ENCODE measurements around the gene VPS8.
A peak's percentile ranks its signal among the peaks of the same experiment; 100 is the strongest.

VPS8 gene

DNA sequence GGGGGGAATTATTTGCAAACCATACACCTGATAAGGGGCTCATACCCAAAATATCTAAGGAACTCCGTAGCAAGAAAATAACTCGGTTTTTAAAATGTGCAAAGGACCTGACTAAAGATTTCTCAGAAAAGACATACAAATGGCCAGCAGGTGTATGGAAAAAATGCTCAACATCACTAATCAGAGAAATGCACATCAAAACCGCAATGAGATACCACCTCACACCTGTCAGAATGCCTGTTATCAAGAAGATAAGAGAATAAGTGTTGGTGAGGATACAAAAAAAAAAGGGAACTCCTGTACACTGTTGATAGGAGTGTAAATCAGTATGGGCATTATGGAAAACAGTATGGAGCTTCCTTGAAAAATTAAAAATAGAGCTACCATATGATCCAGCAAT, 251.5 kb downstream of the VPS8 start:
- DNase-seq (ENCODE audit: low read depth), result no peak
- Histone ChIP-seq H3K27me3 (replicated peaks; ENCODE audit: control insufficient read depth, insufficient read depth, low read length) (no peaks in the 10 kb centered on the region), H3K9me3 (ENCODE audit: control insufficient read depth, low read length) (peaks cover 4% of the 10 kb centered on the region), H3K4me3 (ENCODE audit: low read length) (no peak overlapping the region), H3K4me1 (ENCODE audit: control insufficient read depth, insufficient read depth, low read length) (no peaks in the 10 kb centered on the region), H3K9ac (ENCODE audit: low read length) (no peak overlapping the region), H3K36me3 (ENCODE audit: control insufficient read depth, insufficient read depth, low read length, severe bottlenecking) (no peaks in the 10 kb centered on the region)

DNA sequence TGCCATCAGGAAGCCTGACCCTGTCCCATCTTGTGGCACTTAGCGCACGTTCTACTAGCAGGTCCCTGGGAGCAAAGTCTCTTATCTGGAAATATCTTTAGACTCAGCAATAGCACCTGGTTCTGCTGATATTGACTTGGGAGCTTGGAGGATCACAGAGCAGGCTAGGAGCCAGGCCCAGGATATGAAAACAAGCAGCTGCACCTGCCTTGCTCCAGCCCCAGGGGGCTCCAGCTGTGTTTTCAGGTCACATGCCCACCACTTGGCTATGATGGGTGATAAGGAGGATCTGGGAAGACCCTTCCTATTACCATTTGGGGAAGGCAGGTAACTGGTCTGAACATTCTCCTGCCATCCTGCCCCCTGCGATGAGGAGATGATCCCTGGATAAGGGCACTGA, 253.1 kb downstream of the VPS8 start:
- Histone ChIP-seq H3K4me1 (ENCODE audit: control insufficient read depth, insufficient read depth, low read length) (no peaks in the 10 kb centered on the region), H3K9ac (ENCODE audit: low read length) (no peak overlapping the region), H3K36me3 (ENCODE audit: control insufficient read depth, insufficient read depth, low read length, severe bottlenecking) (no peaks in the 10 kb centered on the region), H3K9me3 (ENCODE audit: control insufficient read depth, low read length) (peaks cover 4% of the 10 kb centered on the region), H3K4me3 (ENCODE audit: low read length) (no peak overlapping the region), H3K27me3 (replicated peaks; ENCODE audit: control insufficient read depth, insufficient read depth, low read length) (no peaks in the 10 kb centered on the region)
- no peak for DNase-seq (ENCODE audit: low read depth)

DNA sequence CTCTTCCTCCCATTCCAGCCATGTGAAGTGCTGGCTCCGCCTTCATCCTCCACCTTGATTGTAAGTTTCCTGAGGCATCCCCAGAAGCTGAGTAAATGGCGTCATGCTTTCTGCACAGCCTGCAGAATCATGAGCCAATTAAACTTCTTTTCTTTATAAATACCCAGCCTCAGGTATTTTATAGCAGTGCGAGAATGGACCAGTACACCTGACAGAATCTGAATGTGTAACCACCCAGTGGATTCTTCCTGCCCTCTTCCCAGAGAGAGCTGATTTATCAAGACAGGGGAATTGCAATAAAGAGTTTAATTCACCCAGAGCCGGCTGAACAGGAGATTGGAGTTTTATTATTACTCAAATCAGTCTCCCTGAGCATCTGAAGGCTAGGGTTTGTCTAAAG, 254.3 kb downstream of the VPS8 start:
- no peak overlapping the region for H3K9ac ChIP-seq (ENCODE audit: low read length)
- no peaks in the 10 kb centered on the region for H3K27me3 ChIP-seq (replicated peaks; ENCODE audit: control insufficient read depth, insufficient read depth, low read length)
- no peak overlapping the region for H3K4me3 ChIP-seq (ENCODE audit: low read length)
- no peaks in the 10 kb centered on the region for H3K9me3 ChIP-seq (ENCODE audit: control insufficient read depth, low read length)
- DNase-seq (ENCODE audit: low read depth), result no peak
- H3K4me1 ChIP-seq (ENCODE audit: control insufficient read depth, insufficient read depth, low read length), result no peaks in the 10 kb centered on the region
- no peaks in the 10 kb centered on the region for H3K36me3 ChIP-seq (ENCODE audit: control insufficient read depth, insufficient read depth, low read length, severe bottlenecking)

DNA sequence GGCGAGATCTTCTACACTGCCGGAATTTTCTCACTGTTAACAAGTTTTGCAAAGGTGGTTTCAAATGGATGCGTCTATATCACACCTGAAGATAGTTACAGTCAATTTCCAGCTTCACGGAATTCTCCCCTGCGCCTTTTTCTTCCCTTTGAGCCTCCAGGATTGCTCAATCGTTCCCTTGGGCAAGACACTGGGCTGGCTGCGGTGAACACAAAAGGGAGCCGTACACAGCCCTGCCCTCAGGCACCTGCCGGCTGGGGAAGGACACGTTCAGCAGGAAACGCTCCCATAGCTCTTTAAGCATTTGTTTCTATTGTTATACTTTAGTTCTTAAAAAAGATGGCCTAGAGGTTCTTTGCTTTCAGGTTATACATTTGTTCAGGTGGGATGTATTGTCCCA, 255.2 kb downstream of the VPS8 start:
- Histone ChIP-seq H3K27me3 (replicated peaks; ENCODE audit: control insufficient read depth, insufficient read depth, low read length) (no peaks in the 10 kb centered on the region), H3K9me3 (ENCODE audit: control insufficient read depth, low read length) (no peaks in the 10 kb centered on the region), H3K4me1 (ENCODE audit: control insufficient read depth, insufficient read depth, low read length) (no peaks in the 10 kb centered on the region), H3K4me3 (ENCODE audit: low read length) (no peak overlapping the region), H3K36me3 (ENCODE audit: control insufficient read depth, insufficient read depth, low read length, severe bottlenecking) (no peaks in the 10 kb centered on the region), H3K9ac (ENCODE audit: low read length) (no peak overlapping the region)
- no peak for DNase-seq (ENCODE audit: low read depth)

GRCh38 chr3:185069037-185070030, 257.4 kb downstream of the VPS8 start:
- no peak overlapping the region for H3K4me3 ChIP-seq (ENCODE audit: low read length)
- no peak for DNase-seq (ENCODE audit: low read depth)
- H3K36me3 ChIP-seq (ENCODE audit: control insufficient read depth, insufficient read depth, low read length, severe bottlenecking), result no peaks in the 10 kb centered on the region
- H3K4me1 ChIP-seq (ENCODE audit: control insufficient read depth, insufficient read depth, low read length), result no peaks in the 10 kb centered on the region
- H3K27me3 ChIP-seq (replicated peaks; ENCODE audit: control insufficient read depth, insufficient read depth, low read length), result no peaks in the 10 kb centered on the region
- H3K9me3 ChIP-seq (ENCODE audit: control insufficient read depth, low read length), result no peaks in the 10 kb centered on the region
- H3K9ac ChIP-seq (ENCODE audit: low read length), result no peak overlapping the region

- peak; percentile 16 for DNase-seq (ENCODE audit: low read depth)
- no peak overlapping the region for H3K4me3 ChIP-seq (ENCODE audit: low read length)
These were observed 258.7 kb downstream of the VPS8 start for GRCh38 chr3:185070491-185071286.

DNA sequence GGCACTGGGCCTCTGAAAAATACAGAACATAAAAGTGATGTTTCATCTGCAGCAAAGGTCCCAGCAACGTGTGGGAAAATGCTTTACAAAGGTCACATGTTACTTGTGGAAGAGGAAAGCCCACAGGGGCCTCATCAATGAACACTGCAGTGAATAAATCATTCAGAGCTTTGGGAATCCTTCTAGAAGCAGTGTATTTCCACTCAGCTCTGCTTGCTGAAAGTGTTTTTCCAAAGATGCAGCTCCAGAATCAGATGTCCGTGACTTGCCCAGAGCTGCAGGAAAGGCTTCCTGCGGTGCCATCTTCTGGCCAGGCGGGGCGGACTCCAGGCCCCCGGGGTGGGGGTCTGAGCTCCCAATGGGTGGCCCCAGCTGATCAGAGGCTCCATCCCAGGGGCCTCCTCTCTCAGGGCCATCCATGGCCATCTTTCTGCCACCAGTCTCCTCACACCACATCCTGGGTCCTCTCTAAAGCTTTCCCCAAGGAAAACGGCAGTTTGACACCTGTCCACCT, 259.4 kb downstream of the VPS8 start:
- Histone ChIP-seq H3K9ac (ENCODE audit: low read length) (no peak overlapping the region), H3K36me3 (ENCODE audit: control insufficient read depth, insufficient read depth, low read length, severe bottlenecking) (no peaks in the 10 kb centered on the region), H3K4me3 (ENCODE audit: low read length) (no peak overlapping the region), H3K27me3 (replicated peaks; ENCODE audit: control insufficient read depth, insufficient read depth, low read length) (no peaks in the 10 kb centered on the region), H3K4me1 (ENCODE audit: control insufficient read depth, insufficient read depth, low read length) (no peaks in the 10 kb centered on the region), H3K9me3 (ENCODE audit: control insufficient read depth, low read length) (no peaks in the 10 kb centered on the region)
- no peak for DNase-seq (ENCODE audit: low read depth)

More at GRCh38 chr3:185070491-185071286, 258.7 kb downstream of the VPS8 start:
- Histone ChIP-seq H3K36me3 (ENCODE audit: control insufficient read depth, insufficient read depth, low read length, severe bottlenecking) (no peaks in the 10 kb centered on the region), H3K4me1 (ENCODE audit: control insufficient read depth, insufficient read depth, low read length) (no peaks in the 10 kb centered on the region), H3K9ac (ENCODE audit: low read length) (no peak overlapping the region), H3K9me3 (ENCODE audit: control insufficient read depth, low read length) (no peaks in the 10 kb centered on the region), H3K27me3 (replicated peaks; ENCODE audit: control insufficient read depth, insufficient read depth, low read length) (no peaks in the 10 kb centered on the region)

DNA sequence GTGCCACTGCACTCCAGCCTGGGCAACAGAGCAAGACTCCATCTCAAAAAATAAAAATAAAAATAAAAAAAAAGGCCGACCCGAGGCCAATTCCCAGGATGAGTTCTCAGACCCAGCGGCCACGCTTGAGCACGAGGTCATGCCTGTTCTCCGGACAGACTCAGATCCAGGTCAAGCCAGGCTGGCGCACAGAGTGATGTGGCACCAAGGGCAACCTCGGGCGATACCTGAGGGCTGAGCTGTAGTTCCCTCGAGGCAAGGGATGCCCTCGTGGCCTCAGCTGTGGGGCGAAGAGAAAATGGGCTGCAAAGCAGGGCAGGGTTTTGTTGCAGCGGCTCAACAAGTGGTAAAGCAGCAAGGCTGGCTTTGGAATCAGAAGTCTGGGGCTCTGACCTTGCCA, 263.6 kb downstream of the VPS8 start:
- H3K36me3 ChIP-seq (ENCODE audit: control insufficient read depth, insufficient read depth, low read length, severe bottlenecking), result no peaks in the 10 kb centered on the region
- no peak overlapping the region for H3K4me3 ChIP-seq (ENCODE audit: low read length)
- H3K27me3 ChIP-seq (replicated peaks; ENCODE audit: control insufficient read depth, insufficient read depth, low read length), result no peaks in the 10 kb centered on the region
- H3K9me3 ChIP-seq (ENCODE audit: control insufficient read depth, low read length), result no peaks in the 10 kb centered on the region
- H3K4me1 ChIP-seq (ENCODE audit: control insufficient read depth, insufficient read depth, low read length), result no peaks in the 10 kb centered on the region
- no peak overlapping the region for H3K9ac ChIP-seq (ENCODE audit: low read length)
- DNase-seq (ENCODE audit: low read depth), result no peak

- no peak for DNase-seq (ENCODE audit: low read depth)
- no peaks in the 10 kb centered on the region for H3K27me3 ChIP-seq (replicated peaks; ENCODE audit: control insufficient read depth, insufficient read depth, low read length)
- H3K9ac ChIP-seq (ENCODE audit: low read length), result no peak overlapping the region
These were observed 264.3 kb downstream of the VPS8 start for GRCh38 chr3:185076219-185076618.

DNA sequence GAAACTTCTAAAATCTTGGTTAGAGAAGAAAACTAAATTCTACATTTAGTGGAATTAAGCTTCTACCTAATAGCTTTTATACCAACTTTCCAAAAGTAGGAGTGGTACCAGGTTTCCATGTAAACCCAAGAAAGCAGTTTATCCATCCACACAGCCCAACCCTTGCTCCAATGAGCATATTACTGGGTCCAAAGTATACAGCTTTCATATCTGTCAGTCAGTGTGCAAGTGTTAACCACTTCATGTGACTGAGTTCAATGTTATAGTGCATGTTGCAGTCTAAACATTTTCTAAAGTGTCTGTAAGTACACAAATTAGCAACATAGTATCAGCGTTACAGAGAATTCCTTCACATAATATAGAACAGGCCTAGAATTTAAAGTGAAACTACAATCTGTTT, 267.7 kb downstream of the VPS8 start:
- no peaks in the 10 kb centered on the region for H3K27me3 ChIP-seq (replicated peaks; ENCODE audit: control insufficient read depth, insufficient read depth, low read length)
- H3K9ac ChIP-seq (ENCODE audit: low read length), result no peak overlapping the region
- peak; percentile 12 for DNase-seq (ENCODE audit: low read depth)
- H3K9me3 ChIP-seq (ENCODE audit: control insufficient read depth, low read length), result no peaks in the 10 kb centered on the region
- H3K36me3 ChIP-seq (ENCODE audit: control insufficient read depth, insufficient read depth, low read length, severe bottlenecking), result no peaks in the 10 kb centered on the region
- no peak overlapping the region for H3K4me3 ChIP-seq (ENCODE audit: low read length)
- H3K4me1 ChIP-seq (ENCODE audit: control insufficient read depth, insufficient read depth, low read length), result no peaks in the 10 kb centered on the region

More at GRCh38 chr3:185076219-185076618, 264.3 kb downstream of the VPS8 start:
- no peaks in the 10 kb centered on the region for H3K9me3 ChIP-seq (ENCODE audit: control insufficient read depth, low read length)
- no peaks in the 10 kb centered on the region for H3K4me1 ChIP-seq (ENCODE audit: control insufficient read depth, insufficient read depth, low read length)
- H3K4me3 ChIP-seq (ENCODE audit: low read length), result no peak overlapping the region
- H3K36me3 ChIP-seq (ENCODE audit: control insufficient read depth, insufficient read depth, low read length, severe bottlenecking), result no peaks in the 10 kb centered on the region

GRCh38 chr3:185081521-185081920, 269.6 kb downstream of the VPS8 start:
- Histone ChIP-seq H3K4me1 (ENCODE audit: control insufficient read depth, insufficient read depth, low read length) (no peaks in the 10 kb centered on the region), H3K4me3 (ENCODE audit: low read length) (no peak overlapping the region)
- no peak for DNase-seq (ENCODE audit: low read depth)

More at GRCh38 chr3:185081521-185081920, 269.6 kb downstream of the VPS8 start:
- no peaks in the 10 kb centered on the region for H3K27me3 ChIP-seq (replicated peaks; ENCODE audit: control insufficient read depth, insufficient read depth, low read length)
- no peak overlapping the region for H3K9ac ChIP-seq (ENCODE audit: low read length)
- no peaks in the 10 kb centered on the region for H3K9me3 ChIP-seq (ENCODE audit: control insufficient read depth, low read length)
- H3K36me3 ChIP-seq (ENCODE audit: control insufficient read depth, insufficient read depth, low read length, severe bottlenecking), result no peaks in the 10 kb centered on the region
